HEK293 (cell line): ENCODE data around the gene BAX.

ENCODE experiments used
- EGR2 ChIP-seq: fragments of 450-650 bp; formaldehyde crosslinking; IDR thresholded peaks from 2 replicates; pipeline ENCODE4 v1.5.1; 2016; ENCODE audit warnings: low read depth, missing biosample characterization, missing genetic modification characterization
- GLI2 ChIP-seq: fragments of 450-650 bp; formaldehyde crosslinking; IDR thresholded peaks from 2 replicates; pipeline ENCODE4; 2017; ENCODE audit warnings: missing biosample characterization, missing genetic modification characterization, low read depth, borderline replicate concordance
- OVOL3 ChIP-seq: fragments of 450-650 bp; formaldehyde crosslinking; IDR thresholded peaks from 2 replicates; pipeline ENCODE4 v1.5.1; 2016; ENCODE audit warnings: missing biosample characterization, missing genetic modification characterization
- SCRT1 ChIP-seq: fragments of 450-650 bp; formaldehyde crosslinking; IDR thresholded peaks from 2 replicates; pipeline ENCODE4 v1.5.1; 2016; ENCODE audit warnings: missing biosample characterization, missing genetic modification characterization, borderline replicate concordance
- YY1 ChIP-seq: fragments of 450-650 bp; formaldehyde crosslinking; IDR thresholded peaks from 2 replicates; pipeline ENCODE4 v1.5.1; 2018; ENCODE audit warnings: missing biosample characterization, missing genetic modification characterization
- ZBTB26 ChIP-seq: fragments of 450-650 bp; formaldehyde crosslinking; optimal IDR thresholded peaks from 2 replicates; pipeline ENCODE3; 2016; ENCODE audit warnings: missing biosample characterization, mild to moderate bottlenecking, missing genetic modification characterization
- ZBTB44 ChIP-seq: fragments of 450-650 bp; IDR thresholded peaks from 2 replicates; pipeline ENCODE4 v1.5.1; 2018; ENCODE audit warnings: missing biosample characterization, mild to moderate bottlenecking, missing genetic modification characterization
- ZEB2 ChIP-seq: fragments of 450-650 bp; formaldehyde crosslinking; IDR thresholded peaks from 2 replicates; pipeline ENCODE4 v1.5.1; 2016; ENCODE audit warnings: missing biosample characterization, missing genetic modification characterization
- ZNF10 ChIP-seq: fragments of 450-650 bp; formaldehyde crosslinking; IDR thresholded peaks from 2 replicates; pipeline ENCODE4 v1.5.1; 2017; ENCODE audit warnings: missing biosample characterization, missing genetic modification characterization
- ZNF157 ChIP-seq: fragments of 450-650 bp; formaldehyde crosslinking; IDR thresholded peaks from 2 replicates; pipeline ENCODE4 v1.5.1; 2016; ENCODE audit warnings: missing biosample characterization, missing genetic modification characterization
- ZNF175 ChIP-seq: fragments of 450-650 bp; formaldehyde crosslinking; IDR thresholded peaks from 2 replicates; pipeline ENCODE4 v1.5.1; 2016; ENCODE audit warnings: missing biosample characterization, missing genetic modification characterization
- ZNF202 ChIP-seq: fragments of 450-650 bp; formaldehyde crosslinking; IDR thresholded peaks from 2 replicates; pipeline ENCODE4 v1.5.1; 2016; ENCODE audit warnings: missing biosample characterization, missing genetic modification characterization, borderline replicate concordance
- ZNF26 ChIP-seq: fragments of 450-650 bp; formaldehyde crosslinking; IDR thresholded peaks from 2 replicates; pipeline ENCODE4 v1.5.1; 2016; ENCODE audit warnings: missing biosample characterization, missing genetic modification characterization
- ZNF280C ChIP-seq: fragments of 450-650 bp; formaldehyde crosslinking; IDR thresholded peaks from 2 replicates; pipeline ENCODE4 v1.5.1; 2016; ENCODE audit warnings: missing biosample characterization, missing genetic modification characterization
- ZNF302 ChIP-seq: fragments of 450-650 bp; formaldehyde crosslinking; IDR thresholded peaks from 2 replicates; pipeline ENCODE4 v1.5.1; 2016; ENCODE audit warnings: missing biosample characterization, missing genetic modification characterization, low read depth
- ZNF354C ChIP-seq: fragments of 450-650 bp; formaldehyde crosslinking; IDR thresholded peaks from 2 replicates; pipeline ENCODE4 v1.5.1; 2016; ENCODE audit warnings: missing biosample characterization, missing genetic modification characterization, low read depth, borderline replicate concordance
- ZNF416 ChIP-seq: fragments of 450-650 bp; formaldehyde crosslinking; IDR thresholded peaks from 2 replicates; pipeline ENCODE4 v1.5.1; 2016; ENCODE audit warnings: missing biosample characterization, missing genetic modification characterization
- ZNF426 ChIP-seq: fragments of 450-650 bp; formaldehyde crosslinking; IDR thresholded peaks from 2 replicates; pipeline ENCODE4 v1.5.1; 2017; ENCODE audit warnings: missing biosample characterization, missing genetic modification characterization, mild to moderate bottlenecking, inconsistent platforms, moderate library complexity
- ZNF530 ChIP-seq: fragments of 450-650 bp; formaldehyde crosslinking; IDR thresholded peaks from 2 replicates; pipeline ENCODE4 v1.5.1; 2016; ENCODE audit warnings: low read depth, missing biosample characterization, missing genetic modification characterization
- ZNF548 ChIP-seq: fragments of 450-650 bp; formaldehyde crosslinking; IDR thresholded peaks from 2 replicates; pipeline ENCODE4 v1.5.1; 2016; ENCODE audit warnings: missing biosample characterization, missing genetic modification characterization
- ZNF549 ChIP-seq: fragments of 450-650 bp; IDR thresholded peaks from 2 replicates; pipeline ENCODE4 v1.5.1; 2018; ENCODE audit warnings: missing biosample characterization, missing genetic modification characterization, mild to moderate bottlenecking, inconsistent platforms, moderate library complexity
- ZNF624 ChIP-seq: fragments of 450-650 bp; formaldehyde crosslinking; IDR thresholded peaks from 2 replicates; pipeline ENCODE4 v1.5.1; 2017; ENCODE audit warnings: missing biosample characterization, missing genetic modification characterization
- ZNF629 ChIP-seq: fragments of 450-650 bp; formaldehyde crosslinking; IDR thresholded peaks from 2 replicates; pipeline ENCODE4 v1.5.1; 2017; ENCODE audit warnings: missing biosample characterization, missing genetic modification characterization
- ZNF660 ChIP-seq: fragments of 450-650 bp; IDR thresholded peaks from 2 replicates; pipeline ENCODE4 v1.5.1; 2018; ENCODE audit warnings: missing biosample characterization, mild to moderate bottlenecking, missing genetic modification characterization
- ZNF776 ChIP-seq: fragments of 450-650 bp; formaldehyde crosslinking; IDR thresholded peaks from 2 replicates; pipeline ENCODE4 v1.5.0; 2017; ENCODE audit warnings: missing biosample characterization, missing genetic modification characterization, borderline replicate concordance
- ZNF792 ChIP-seq: fragments of 450-650 bp; formaldehyde crosslinking; IDR thresholded peaks from 2 replicates; pipeline ENCODE4 v1.5.1; 2016; ENCODE audit warnings: missing biosample characterization, missing genetic modification characterization
- ZSCAN23 ChIP-seq: fragments of 450-650 bp; formaldehyde crosslinking; IDR thresholded peaks from 2 replicates; pipeline ENCODE4 v1.5.1; 2016; ENCODE audit warnings: missing biosample characterization, missing genetic modification characterization
- ZXDB ChIP-seq: fragments of 450-650 bp; formaldehyde crosslinking; IDR thresholded peaks from 2 replicates; pipeline ENCODE4 v1.5.1; 2016; ENCODE audit warnings: missing biosample characterization, missing genetic modification characterization
- TF ChIP-seq, protein P1 (sequence below): fragments of 450-650 bp; formaldehyde crosslinking; IDR thresholded peaks from 2 replicates; pipeline ENCODE4 v1.5.1; 2016; ENCODE audit warnings: missing biosample characterization, missing genetic modification characterization

The BAX gene

GRCh38 chr19:48954595-48955307 lies at the start of gene BAX (continued):
- no peak for TF ChIP-seq ZNF302 (tag by site-specific recombination)
- TF ChIP-seq ZNF280C (tag by site-specific recombination), result no peak
- no peak for TF ChIP-seq ZNF792 (tag by site-specific recombination)
- peak; percentile 48; the same call in 1 of the 2 replicates for TF ChIP-seq ZNF629 (tag by site-specific recombination)
- TF ChIP-seq ZNF549 (tag by site-specific recombination), result no peak
- TF ChIP-seq ZXDB (tag by site-specific recombination), result peak; percentile 81; the same call in 1 of the 2 replicates
- TF ChIP-seq ZNF776 (tag by site-specific recombination), result no peak
- no peak for TF ChIP-seq ZNF202
- TF ChIP-seq EGR2 (tag by site-specific recombination), result peak; percentile 20; the same call in 1 of the 2 replicates
- TF ChIP-seq ZEB2, result peak; percentile 88
- TF ChIP-seq ZNF416 (tag by site-specific recombination), result no peak
- no peak for TF ChIP-seq GLI2 (tag by site-specific recombination)
- TF ChIP-seq ZNF660 (tag by site-specific recombination), result peak; percentile 79
- TF ChIP-seq ZSCAN23 (tag by site-specific recombination), result no peak
- TF ChIP-seq YY1 (tag by site-specific recombination), result peak; percentile 95
- no peak for TF ChIP-seq ZNF426 (tag by site-specific recombination)
- no peak for TF ChIP-seq ZNF548 (tag by site-specific recombination)
- no peak for TF ChIP-seq ZNF624 (tag by site-specific recombination)
- TF ChIP-seq ZNF354C (tag by site-specific recombination), result no peak
- TF ChIP-seq ZNF175, result no peak
- TF ChIP-seq ZNF530 (tag by site-specific recombination), result no peak; the same call in 1 of the 2 replicates
- TF ChIP-seq ZBTB44 (tag by site-specific recombination), result peak; percentile 87
- TF ChIP-seq, protein P1, sequence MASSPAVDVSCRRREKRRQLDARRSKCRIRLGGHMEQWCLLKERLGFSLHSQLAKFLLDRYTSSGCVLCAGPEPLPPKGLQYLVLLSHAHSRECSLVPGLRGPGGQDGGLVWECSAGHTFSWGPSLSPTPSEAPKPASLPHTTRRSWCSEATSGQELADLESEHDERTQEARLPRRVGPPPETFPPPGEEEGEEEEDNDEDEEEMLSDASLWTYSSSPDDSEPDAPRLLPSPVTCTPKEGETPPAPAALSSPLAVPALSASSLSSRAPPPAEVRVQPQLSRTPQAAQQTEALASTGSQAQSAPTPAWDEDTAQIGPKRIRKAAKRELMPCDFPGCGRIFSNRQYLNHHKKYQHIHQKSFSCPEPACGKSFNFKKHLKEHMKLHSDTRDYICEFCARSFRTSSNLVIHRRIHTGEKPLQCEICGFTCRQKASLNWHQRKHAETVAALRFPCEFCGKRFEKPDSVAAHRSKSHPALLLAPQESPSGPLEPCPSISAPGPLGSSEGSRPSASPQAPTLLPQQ (tag by site-specific recombination), result peak; percentile 74
- TF ChIP-seq ZNF157 (tag by site-specific recombination), result no peak
- TF ChIP-seq ZNF26 (tag by site-specific recombination), result no peak
- TF ChIP-seq SCRT1 (tag by site-specific recombination), result no peak
- peak; percentile 72; the same call in 1 of the 2 replicates for TF ChIP-seq OVOL3 (tag by site-specific recombination)
- peak; percentile 74 for TF ChIP-seq ZBTB26 (tag by site-specific recombination)
- TF ChIP-seq ZNF10 (tag by site-specific recombination), result peak; percentile 90
